HG03439 (cell line): ENCODE results near the gene UBQLNL.

Experiments
- ATAC-seq: cut with Tn5 transposase; IDR thresholded peaks from one replicate; pipeline ENCODE4 v1.9.1; 2021; ENCODE audit warnings: mild to moderate bottlenecking, moderate library complexity; ENCODE audit not compliant: unreplicated experiment

The UBQLNL gene

DNA sequence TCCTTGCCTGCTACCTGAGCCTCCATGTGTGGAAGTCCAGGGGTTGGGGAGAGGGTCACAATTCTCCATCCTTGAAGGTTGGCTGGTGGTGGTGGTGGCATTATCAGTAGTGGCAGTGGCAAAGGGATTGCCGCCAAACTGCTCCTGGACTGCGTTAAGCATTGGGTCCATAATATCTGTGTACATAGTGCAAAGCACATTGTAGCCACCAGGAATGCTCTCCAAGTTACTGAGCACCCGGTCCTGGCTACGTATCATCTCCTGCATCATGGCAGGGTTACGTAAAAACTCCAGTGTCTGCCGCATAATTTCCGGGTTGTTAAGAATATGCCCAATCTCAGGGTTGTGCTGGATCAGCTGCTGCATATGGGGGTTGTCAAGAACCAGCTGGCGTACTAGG lies 7.9 kb downstream of the UBQLNL start:
- no peak for ATAC-seq

DNA sequence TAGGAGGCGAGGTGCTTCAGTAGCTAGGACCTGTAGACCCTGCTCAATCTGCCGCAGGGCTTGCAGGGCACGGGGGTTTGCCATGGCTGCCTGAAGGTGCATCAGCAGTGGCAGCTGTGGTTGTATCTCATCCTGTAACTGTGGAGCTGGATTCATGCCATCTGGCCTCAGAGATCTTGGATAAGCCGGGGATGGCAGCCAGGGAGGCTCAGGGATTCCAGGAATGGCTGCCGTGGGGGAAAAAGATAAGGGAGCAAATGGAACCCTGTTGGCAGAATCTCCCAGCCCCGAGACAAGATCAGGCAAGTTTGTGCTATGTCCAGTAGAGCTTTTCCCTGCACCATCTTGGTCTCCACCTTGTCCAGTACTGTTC lies 8.6 kb downstream of the UBQLNL start:
- no peak for ATAC-seq

DNA sequence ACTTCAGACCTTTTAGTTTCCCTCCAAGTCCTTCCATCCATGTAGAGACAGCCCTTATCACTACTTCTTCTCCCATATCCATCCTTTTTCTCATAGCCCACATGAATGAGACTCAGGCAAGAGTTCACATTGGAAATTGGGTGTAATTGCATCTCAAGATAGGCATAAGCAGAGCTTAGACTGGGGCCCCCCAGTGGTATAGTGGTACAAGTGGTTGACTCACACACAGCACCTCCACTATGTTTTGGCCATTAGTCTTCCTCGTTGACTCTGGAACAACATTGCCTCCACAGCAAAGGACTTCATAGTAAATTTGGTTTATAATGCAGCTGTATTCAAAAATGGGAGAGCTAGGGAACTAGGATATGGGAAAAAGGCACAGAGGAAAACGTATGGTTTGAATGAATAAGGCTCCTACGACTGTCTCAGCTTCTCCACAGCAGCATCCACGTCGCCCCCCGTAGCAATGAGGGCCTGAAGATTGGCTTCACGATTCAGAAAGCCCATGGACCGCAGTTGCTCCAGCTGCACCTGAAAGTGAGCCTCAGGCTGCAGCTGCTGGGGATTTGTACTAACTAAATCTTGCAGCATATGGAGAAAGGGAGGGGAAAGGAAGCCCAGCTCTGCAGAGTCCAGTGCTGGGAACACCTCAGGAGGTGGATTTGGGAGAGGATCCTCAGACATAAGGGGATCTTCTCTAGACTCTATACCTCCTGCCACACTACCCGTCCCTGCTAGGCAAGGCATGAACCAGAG lies 9.1 kb downstream of the UBQLNL start:
- no peak for ATAC-seq

DNA sequence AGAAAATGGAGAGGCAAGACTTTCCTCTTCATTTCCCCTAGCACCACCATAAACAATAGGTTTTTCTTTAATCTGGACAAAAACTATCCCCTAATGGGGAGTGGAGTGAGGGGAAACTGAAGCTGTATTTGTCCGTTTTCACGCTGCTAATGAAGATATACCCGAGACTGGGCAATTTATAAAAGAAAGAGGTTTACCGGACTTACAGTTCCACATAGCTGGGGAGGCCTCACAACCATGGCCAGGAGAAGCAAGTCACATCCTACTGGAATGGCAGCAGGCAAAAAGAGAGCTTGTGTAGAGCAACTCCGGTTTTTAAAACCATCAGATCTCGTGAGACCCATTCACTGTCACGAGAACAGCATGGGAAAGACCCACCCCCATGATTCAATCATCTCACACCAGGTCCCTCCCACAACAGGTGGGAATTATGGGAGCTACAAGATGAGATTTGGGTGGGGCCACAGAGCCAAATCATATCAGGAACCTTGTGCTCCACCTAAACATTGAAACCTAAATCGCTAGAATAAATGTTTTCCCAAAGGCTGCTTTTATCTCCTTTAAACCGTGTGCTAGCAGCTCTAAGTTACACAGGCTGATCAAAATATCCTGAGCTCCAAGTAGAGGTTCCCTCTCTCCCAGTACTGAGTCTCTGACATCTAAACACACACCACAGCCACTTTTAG lies 11.0 kb downstream of the UBQLNL start:
- ATAC-seq = no peak

DNA sequence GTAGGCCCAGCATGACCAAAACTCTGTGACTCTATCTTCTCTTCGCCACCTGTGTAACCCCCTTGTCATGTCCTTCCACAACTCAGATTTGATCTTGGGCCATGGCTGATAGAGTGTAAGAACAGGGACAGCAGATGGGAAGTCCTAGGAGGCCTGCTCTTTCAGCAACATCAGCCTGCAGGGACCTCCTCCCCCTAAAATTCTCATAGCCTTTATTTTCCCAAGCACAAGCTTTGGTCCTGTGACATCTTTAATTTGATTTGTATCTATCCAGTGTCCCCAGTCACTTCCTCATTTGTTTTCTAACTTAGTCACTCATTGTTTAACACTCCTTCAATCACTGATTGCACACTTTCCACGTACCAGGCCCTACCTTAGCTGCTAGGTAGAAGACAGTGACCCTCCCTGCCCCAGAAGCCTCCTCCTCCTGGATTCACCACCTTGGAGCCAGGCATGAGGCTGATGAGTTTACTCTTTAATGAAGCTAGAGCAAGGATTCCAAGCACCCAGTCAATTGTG lies 12.0 kb downstream of the UBQLNL start:
- no peak for ATAC-seq

DNA sequence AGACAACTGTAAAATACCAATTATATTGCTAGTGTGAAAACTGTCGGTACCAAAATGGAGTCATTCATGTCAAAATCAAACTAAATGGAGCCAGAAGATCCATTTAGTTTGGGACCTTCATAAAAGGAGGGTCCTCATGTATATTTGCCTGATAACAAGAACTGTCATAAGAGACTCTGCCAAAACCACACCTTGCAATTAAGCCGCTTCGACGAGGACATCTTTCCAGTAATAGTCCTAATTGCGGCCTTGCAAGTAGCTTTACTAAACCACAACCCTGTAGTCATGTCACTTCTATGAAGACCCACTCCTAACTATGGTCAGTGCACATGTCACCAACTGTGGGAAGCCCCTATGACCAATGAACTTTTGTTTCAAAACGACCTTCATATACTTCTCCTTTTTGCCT lies 16.1 kb downstream of the UBQLNL start:
- no peak for ATAC-seq

DNA sequence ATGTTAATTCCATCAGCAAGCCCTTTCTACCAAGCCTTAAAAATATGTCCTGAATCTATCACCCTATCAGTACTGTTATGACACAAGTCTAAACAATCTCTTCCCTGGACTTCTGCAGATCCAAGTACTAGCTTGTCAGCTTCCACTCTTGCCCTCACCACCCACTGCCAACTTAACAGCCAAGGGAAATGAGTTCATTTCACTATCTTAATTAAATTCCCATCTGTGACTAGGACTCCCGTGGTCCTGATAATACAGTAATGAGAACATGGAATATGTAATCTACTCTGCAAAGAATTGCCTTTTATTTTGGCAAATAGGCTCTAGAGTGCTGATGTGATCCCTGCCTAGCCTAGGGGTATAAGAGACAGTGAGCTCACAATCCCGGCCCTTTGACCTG lies 16.8 kb downstream of the UBQLNL start:
- ATAC-seq = no peak

DNA sequence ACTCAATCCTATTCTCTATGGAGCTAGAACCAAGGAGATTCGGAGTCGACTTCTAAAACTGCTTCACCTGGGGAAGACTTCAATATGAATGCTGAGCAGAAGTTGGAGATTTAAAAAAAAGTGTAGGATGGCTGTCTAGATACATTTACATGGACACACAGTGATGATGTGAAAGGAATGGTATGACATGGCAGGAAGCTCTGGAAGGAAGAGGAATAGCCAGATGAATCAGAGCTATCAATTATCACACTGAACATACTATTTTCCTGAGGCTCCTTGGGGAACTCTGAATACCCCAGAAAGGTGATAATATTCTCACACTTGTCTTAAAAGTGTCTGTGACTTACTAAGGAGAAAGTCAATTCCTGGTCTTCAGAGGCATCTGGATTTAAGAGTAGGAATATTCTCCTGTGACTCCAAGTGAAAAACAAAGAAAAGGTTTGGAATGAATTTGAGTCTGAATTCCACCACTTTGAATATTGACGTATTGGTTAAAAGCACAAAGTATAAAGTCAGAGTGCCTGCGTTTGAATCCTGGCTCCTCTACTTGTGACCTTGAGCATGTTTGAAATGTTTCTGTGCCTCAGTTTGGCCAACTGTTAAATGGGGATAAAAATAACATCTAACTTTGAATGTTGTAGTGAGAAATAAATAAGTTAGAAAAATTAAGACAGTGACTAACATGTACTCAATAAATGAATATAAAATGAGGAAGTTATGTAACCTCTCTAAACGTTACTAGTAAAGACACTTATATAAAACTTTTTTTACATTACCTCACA lies 26.7 kb downstream of the UBQLNL start:
- no peak for ATAC-seq

DNA sequence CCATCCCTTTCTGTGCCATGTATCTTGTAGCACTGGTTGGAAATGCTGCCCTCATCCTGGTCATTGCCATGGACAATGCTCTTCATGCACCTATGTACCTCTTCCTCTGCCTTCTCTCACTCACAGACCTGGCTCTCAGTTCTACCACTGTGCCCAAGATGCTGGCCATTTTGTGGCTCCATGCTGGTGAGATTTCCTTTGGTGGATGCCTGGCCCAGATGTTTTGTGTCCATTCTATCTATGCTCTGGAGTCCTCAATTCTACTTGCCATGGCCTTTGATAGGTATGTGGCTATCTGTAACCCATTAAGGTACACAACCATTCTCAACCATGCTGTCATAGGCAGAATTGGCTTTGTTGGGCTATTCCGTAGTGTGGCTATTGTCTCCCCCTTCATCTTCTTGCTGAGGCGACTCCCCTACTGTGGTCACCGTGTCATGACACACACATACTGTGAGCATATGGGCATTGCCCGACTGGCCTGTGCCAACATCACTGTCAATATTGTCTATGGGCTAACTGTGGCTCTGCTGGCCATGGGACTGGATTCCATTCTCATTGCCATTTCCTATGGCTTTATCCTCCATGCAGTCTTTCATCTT lies 27.6 kb downstream of the UBQLNL start:
- ATAC-seq = no peak

DNA sequence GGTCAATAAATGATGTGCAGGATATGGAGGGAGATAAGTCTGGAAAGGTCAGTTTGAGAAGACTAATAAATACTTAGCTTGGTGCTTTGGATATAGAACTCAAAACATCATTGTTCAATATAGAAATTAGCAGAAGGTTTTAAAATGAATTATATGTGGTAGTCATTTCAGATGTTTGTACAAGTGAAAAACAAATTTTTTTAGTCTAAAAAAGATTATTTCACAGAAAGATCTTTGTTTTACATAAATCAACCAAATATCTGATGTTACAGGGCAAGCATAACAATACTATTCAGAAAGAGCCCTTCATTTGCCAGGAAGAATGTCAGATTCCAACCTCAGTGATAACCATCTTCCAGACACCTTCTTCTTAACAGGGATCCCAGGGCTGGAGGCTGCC lies 28.1 kb downstream of the UBQLNL start, which contains the start of gene OR52D1:
OR52D1 (plus strand) TSS at position 301 of the 400 bp plus-strand sequence; CDS start at position 323, 22 bp downstream.
- no peak for ATAC-seq

DNA sequence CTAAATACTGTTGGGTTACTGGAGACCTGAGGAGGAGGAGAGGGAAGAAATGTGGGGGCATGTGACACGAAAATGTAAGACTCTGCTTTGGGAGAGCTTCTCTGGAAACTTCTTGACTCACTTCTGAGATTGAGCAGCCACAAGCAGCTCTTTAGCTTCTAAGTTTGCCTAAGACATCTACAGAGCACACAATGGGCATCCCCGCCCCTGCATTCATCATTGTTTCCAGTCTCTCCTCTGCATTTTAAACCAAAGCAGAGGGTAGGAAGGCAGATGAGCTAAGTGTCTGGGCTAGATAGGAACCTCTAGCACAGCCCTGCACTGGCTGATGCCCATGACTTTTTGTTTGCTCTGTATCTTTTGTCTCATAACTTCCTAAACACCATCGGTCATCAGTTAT lies 30.1 kb downstream of the UBQLNL start:
- ATAC-seq = no peak

DNA sequence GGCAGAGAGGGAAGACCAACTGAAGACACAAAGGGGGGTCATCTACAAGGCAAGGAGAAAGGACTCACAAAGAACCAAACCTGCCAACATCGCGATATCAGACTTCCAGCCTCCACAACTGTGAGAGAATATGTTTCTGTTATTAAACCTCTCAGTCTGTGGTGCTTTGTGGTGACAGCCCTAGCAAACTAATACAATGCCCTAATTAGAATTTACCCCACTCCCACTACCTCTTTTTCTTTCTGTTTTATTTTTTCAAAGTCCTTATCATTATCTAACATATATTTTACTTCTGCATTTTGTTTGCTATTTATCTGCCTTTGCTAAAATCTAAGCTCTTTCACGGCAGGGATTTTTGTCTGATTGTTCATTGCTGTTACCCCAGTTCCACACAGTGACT lies 30.5 kb downstream of the UBQLNL start:
- no peak for ATAC-seq

DNA sequence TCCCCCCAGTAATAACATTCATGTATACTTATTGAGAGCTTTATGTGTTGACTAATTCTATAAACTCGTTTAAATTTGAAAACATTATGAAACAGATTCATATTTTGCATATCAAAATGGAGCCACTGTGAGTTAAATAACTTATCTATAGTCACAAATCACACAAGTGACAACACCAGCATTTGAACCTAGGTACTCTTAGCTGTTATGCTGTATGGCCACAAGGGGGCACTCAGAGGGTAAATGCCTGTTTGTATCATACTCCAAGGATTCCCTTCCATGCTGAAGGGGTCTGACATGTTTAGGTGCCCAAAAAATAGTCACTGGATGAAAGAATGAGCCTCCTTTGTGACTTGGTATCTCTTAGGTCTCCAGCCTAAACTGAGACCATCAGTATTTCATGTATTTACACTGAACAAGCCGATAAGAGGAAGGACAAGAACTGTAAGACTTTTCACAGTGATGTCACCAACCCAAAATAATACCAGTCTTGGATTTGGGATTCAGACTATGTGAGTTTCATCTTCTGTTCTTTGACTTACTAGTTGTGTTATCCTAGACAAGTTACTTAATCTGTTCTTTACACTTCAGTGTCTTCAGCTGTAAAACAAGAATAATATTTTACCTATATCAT lies 40.2 kb downstream of the UBQLNL start:
- ATAC-seq = no peak

DNA sequence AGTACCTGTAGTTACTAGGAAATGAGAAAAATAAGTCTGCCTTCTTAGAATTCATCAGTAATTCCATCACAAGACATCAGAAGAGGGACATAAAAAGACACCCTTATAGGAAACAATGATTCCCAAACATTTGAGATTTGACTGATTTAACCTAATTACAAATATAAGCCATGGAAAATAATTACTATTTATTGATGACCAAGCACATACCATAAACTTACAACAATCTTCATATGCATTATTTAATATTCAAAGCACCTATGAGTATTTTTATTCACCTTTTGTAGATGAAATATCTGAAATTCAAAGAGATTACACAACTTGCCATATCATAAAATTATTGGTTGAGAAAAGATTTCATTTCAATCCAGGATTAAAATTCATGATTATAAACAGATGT lies 42.6 kb downstream of the UBQLNL start:
- no peak for ATAC-seq

DNA sequence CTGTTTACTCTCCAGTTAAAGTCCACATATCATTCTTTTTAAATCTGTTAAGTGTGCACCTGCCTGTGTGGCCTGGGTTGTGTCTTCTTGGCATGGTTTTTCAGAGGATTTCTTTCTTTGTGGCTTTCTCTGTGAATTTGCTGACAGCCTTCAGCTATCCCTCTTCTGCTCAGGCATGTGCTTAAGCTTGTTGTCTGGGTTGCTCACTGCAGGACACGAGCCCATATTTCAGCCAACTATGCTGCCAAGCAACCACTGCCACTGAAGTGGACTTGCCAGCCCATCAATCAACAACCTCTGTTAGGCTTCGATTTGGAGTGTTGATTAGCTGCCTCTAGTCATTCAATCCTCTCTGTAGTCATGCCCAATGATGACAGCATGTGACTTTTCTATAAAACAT lies 49.0 kb downstream of the UBQLNL start:
- no peak for ATAC-seq
